Caco-2 (cell line): Measurements from ENCODE around the gene TGM3. TPM values are rescaled to one million over a fixed set of nuclear protein-coding genes. Genes with fewer than 3 reads are reported as not detected.

Experiments
- BruUV-seq: library from RNA; stranded (reverse); fragments of 400-500 nt; replicated peaks from 2 replicates; lab custom pipeline; 2021; lab: Mats Ljungman, UMichigan
- CTCF ChIA-PET: fragments of 300-600 bp; sonication (Branson Sonifier 250); formaldehyde crosslinking; loops from one replicate; lab custom pipeline; 2022; ENCODE audit warnings: antibody characterized with exemption; lab: Charles Lee
- POLR2A ChIA-PET: fragments of 300-600 bp; sonication (Branson Sonifier 250); formaldehyde crosslinking; loops from one replicate; lab custom pipeline; 2022; ENCODE audit warnings: antibody characterized with exemption; lab: Charles Lee
- DNase-seq, 2 experiments: peaks; one replicate each; pipeline versions ENCODE4 v3.0.0 to v3.0.0-alpha.2; 2020 to 2022
- H3K27me3 ChIP-seq: replicated peaks from 2 replicates; pipeline ENCODE4 v1.6.0; 2011; ENCODE audit warnings: low read length; ENCODE audit not compliant: control insufficient read depth, insufficient read depth
- H3K36me3 ChIP-seq: 2 replicates; pipeline ENCODE4 v1.5.1; 2011; ENCODE audit warnings: low read length; ENCODE audit not compliant: control insufficient read depth, insufficient read depth
- H3K4me1 ChIP-seq: fragments of 250-450 bp; sonication (Bioruptor Pico); 2 replicates; pipeline ENCODE4 v1.5.1; 2020; ENCODE audit warnings: mild to moderate bottlenecking
- H3K4me3 ChIP-seq: 2 replicates; pipeline ENCODE4 v1.5.1; 2011; ENCODE audit warnings: low read depth, mild to moderate bottlenecking, control low read depth, low read length
- H3K9me3 ChIP-seq: fragments of 250-450 bp; sonication (Bioruptor Pico); 2 replicates; pipeline ENCODE4 v1.5.1; 2020; ENCODE audit warnings: mild to moderate bottlenecking, moderate library complexity
- H3K27ac Mint-ChIP-seq: one replicate; pipeline ENCODE4 v1.8.0; 2022; ENCODE audit warnings: mixed read lengths; ENCODE audit not compliant: unreplicated experiment
- H3K27me3 Mint-ChIP-seq: one replicate; pipeline ENCODE4 v1.8.0; 2022; ENCODE audit warnings: mixed read lengths; ENCODE audit not compliant: insufficient read depth, unreplicated experiment
- H3K36me3 Mint-ChIP-seq: one replicate; pipeline ENCODE4 v1.8.0; 2022; ENCODE audit warnings: mild to moderate bottlenecking, mixed read lengths; ENCODE audit not compliant: insufficient read depth, unreplicated experiment
- H3K4me1 Mint-ChIP-seq: one replicate; pipeline ENCODE4 v1.8.0; 2022; ENCODE audit warnings: low read depth, mixed read lengths; ENCODE audit not compliant: unreplicated experiment
- H3K4me3 Mint-ChIP-seq: one replicate; pipeline ENCODE4 v1.8.0; 2022; ENCODE audit warnings: mild to moderate bottlenecking, moderate library complexity, mixed read lengths; ENCODE audit not compliant: unreplicated experiment
- H3K9me3 Mint-ChIP-seq: one replicate; pipeline ENCODE4 v1.8.0; 2022; ENCODE audit warnings: mixed read lengths; ENCODE audit not compliant: unreplicated experiment
- CTCF ChIP-seq, 2 experiments: fragments of 200-600 bp in 1 of 2; IDR thresholded peaks; 1 replicate in 1 of 2; 2 replicates in 1 of 2; pipeline versions ENCODE4 v1.5.1 to v1.8.0; 2011 to 2022; ENCODE audit warnings: antibody characterized with exemption in 1 of 2, control low read depth in 1 of 2, inconsistent platforms in 1 of 2, low read depth in 1 of 2, low read length in 1 of 2, mild to moderate bottlenecking in 1 of 2, moderate library complexity in 1 of 2; ENCODE audit not compliant: insufficient read depth in 1 of 2, severe bottlenecking in 1 of 2, unreplicated experiment in 1 of 2
- intact Hi-C: fragments of 100-400 bp; cut with micrococcal nuclease; formaldehyde crosslinking; loops from one replicate; pipeline ENCODE4 v1.10.0; 2022; ENCODE audit not compliant: unreplicated experiment
- total RNA-seq: library from RNA; stranded (reverse); gene quantifications from 2 replicates; pipeline ENCODE4 v1.2.3, GENCODE V29; 2022

The TGM3 gene
- total RNA-seq, 1 experiment from 2014 or later: 0.20 TPM

- H3K9me3 ChIP-seq: no peaks in the 10 kb centered on the region; the same call in 1 of the 2 replicates
Observed at GRCh38 chr20:2358006-2358405, 62.2 kb downstream of the TGM3 start.

GRCh38 chr20:2361035-2361593, 65.3 kb downstream of the TGM3 start:
- H3K9me3 ChIP-seq: no peaks in the 10 kb centered on the region; the same call in 1 of the 2 replicates
- H3K4me1 ChIP-seq: no peaks in the 10 kb centered on the region
- no peak for TF ChIP-seq CTCF (IDR thresholded peaks at IDR 0.05; ENCODE audit: insufficient read depth in 1 of 2, low read depth in 1 of 2, low read length in 1 of 2, severe bottlenecking in 1 of 2, unreplicated experiment in 1 of 2)
- CTCF ChIA-PET: no interaction called here
- H3K4me3 ChIP-seq: no peak overlapping the region
- Mint-ChIP-seq H3K36me3 (no peaks in the 10 kb centered on the region), H3K9me3 (peaks cover 13% of the 10 kb centered on the region), H3K27me3 (peaks cover 16% of the 10 kb centered on the region), H3K4me1 (no peaks in the 10 kb centered on the region), H3K27ac (no peak overlapping the region), H3K4me3 (no peak overlapping the region)
- no peaks in the 10 kb centered on the region for H3K36me3 ChIP-seq
- POLR2A ChIA-PET: no interaction called here
- BruUV-seq: no TSS peak
- DNase-seq: no peak
- intact Hi-C loops: no loop called here
- no peaks in the 10 kb centered on the region for H3K27me3 ChIP-seq

More at GRCh38 chr20:2358006-2358405, 62.2 kb downstream of the TGM3 start:
- CTCF ChIA-PET: no interaction called here
- no peak for DNase-seq
- H3K4me3 ChIP-seq: no peak overlapping the region
- Mint-ChIP-seq H3K36me3 (no peaks in the 10 kb centered on the region), H3K4me3 (no peak overlapping the region), H3K27ac (no peak overlapping the region), H3K9me3 (peaks cover 13% of the 10 kb centered on the region), H3K4me1 (no peaks in the 10 kb centered on the region), H3K27me3 (peaks cover 21% of the 10 kb centered on the region)
- BruUV-seq: no TSS peak
- no peaks in the 10 kb centered on the region for H3K27me3 ChIP-seq
- H3K4me1 ChIP-seq: no peaks in the 10 kb centered on the region
- no peaks in the 10 kb centered on the region for H3K36me3 ChIP-seq
- TF ChIP-seq CTCF (IDR thresholded peaks at IDR 0.05; ENCODE audit: insufficient read depth in 1 of 2, low read depth in 1 of 2, low read length in 1 of 2, severe bottlenecking in 1 of 2, unreplicated experiment in 1 of 2): no peak
- intact Hi-C loops: no loop called here
- POLR2A ChIA-PET: no interaction called here

GRCh38 chr20:2363187-2363586, 67.4 kb downstream of the TGM3 start:
- H3K4me1 Mint-ChIP-seq: no peaks in the 10 kb centered on the region
- no peaks in the 10 kb centered on the region for H3K36me3 ChIP-seq
- H3K9me3 Mint-ChIP-seq: peaks cover 13% of the 10 kb centered on the region
- no peak overlapping the region for H3K4me3 ChIP-seq
- BruUV-seq: no TSS peak
- H3K4me3 Mint-ChIP-seq: no peak overlapping the region
- H3K27ac Mint-ChIP-seq: no peak overlapping the region
- ChIA-PET CTCF (no interaction called here), POLR2A (no interaction called here)
- TF ChIP-seq CTCF (IDR thresholded peaks at IDR 0.05; ENCODE audit: insufficient read depth in 1 of 2, low read depth in 1 of 2, low read length in 1 of 2, severe bottlenecking in 1 of 2, unreplicated experiment in 1 of 2): no peak
- no peaks in the 10 kb centered on the region for H3K36me3 Mint-ChIP-seq
- H3K27me3 ChIP-seq: no peaks in the 10 kb centered on the region
- intact Hi-C loops: no loop called here
- no peaks in the 10 kb centered on the region; the same call in 1 of the 2 replicates for H3K9me3 ChIP-seq
- H3K27me3 Mint-ChIP-seq: peaks cover 16% of the 10 kb centered on the region
- DNase-seq: no peak
- no peaks in the 10 kb centered on the region for H3K4me1 ChIP-seq
